GM19467 (cell line): ENCODE data around the gene RINT1.
"Not testable (repeated sequence)": the region's sequence is repeated elsewhere in the genome, so short reads cannot be mapped to it uniquely, and the experiment has no call there.

Experiments
- ATAC-seq: cut with Tn5 transposase; IDR thresholded peaks from one replicate; pipeline ENCODE4 v1.9.1; 2021; ENCODE audit warnings: mild to moderate bottlenecking, moderate library complexity; ENCODE audit not compliant: unreplicated experiment

Gene RINT1

DNA sequence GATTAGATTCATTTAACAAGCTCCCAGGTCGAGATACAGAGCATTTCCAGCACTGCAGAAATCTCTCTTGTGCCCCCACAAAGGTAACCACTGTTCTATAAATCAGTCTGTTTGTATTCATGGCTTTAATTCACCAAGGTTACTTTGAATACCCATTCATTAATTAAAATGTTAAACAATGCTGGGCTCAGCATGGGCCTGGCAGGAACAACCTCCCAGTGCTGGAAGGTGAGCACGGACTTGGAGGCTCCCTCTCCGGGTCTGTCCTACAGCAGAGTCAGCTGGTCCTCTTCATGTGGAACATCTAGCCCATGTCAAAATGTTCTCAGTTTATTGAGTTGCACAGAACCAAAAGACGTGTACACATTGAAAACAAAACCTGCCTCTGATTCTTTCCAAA lies 64.9 kb downstream of the RINT1 start:
- no peak for ATAC-seq

DNA sequence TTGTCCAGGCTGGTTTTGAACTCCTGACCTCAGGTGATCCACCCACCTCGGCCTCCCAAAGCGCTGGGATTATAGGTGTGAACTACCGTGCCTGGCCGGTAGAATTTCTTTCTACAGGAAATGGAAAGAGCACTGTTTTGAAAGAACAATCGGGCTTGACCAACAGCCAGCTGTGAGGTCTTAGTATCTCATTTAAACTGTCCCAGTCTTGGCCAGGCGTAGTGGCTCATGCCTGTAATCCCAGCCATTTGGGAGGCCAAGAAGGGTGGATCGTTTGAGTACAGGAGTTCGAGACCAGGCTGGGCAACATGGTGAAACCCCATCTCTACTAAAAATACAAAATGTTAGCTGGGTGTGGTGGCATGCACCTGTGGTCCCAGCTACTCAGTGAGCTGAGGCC lies 67.1 kb downstream of the RINT1 start:
- ATAC-seq, result not testable (repeated sequence)

DNA sequence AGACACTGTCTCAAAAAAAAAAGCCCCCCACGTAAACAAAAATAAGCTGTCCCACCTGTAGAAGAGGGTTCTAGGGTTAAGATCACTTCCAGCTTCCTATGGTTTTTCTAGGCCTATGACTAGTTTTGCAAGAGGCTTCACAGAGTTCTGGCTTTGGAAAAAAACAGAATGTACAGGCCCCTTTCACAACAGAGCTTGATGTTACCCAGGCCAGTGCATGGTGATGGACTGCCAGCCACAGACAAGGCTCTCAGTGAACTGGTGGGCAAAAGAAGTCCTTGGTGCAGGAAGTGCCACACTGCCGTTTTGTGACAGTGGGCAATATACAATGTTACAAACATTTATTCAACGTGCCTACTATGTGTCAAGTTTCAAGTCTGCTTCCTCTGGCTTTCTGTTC lies 67.5 kb downstream of the RINT1 start:
- ATAC-seq, result no peak

DNA sequence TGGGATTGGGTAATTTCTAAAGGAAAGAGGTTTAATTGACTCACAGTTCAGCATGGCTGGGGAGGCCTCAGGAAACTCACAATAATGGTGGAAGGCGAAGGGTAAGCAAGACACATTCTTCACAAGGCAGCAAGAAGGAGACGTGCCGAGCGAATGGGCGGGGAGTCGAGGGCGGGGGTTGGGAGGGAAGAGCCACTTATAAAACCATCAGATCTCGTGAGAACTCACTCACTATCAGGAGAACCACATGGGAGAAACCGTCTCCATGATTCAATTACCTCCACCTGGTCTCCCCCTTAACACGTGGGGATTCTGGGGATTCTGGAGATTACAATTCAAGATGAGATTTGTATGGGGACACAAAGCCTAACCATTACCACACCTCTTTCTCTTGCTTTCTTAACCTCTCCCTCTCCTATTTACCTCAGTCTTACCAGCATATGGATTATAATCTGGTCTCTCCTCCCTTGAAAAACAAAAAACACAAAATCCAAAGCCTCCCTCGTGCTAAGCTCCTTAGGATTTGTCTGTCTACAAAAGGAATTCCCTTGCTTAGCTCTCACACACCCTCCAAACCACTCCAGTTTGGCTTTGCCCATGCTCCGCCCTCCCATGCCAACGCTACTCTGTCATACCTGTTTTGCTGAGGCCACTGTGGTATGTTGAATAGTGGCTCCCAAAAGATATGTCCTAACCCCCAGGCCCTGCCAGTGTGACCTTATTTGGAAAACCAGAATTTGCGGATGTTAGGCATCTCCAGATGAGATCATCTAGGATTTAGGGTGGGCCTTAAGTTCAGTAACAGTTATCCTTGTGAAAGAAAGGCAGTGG lies 68.9 kb downstream of the RINT1 start:
- ATAC-seq, result no peak

DNA sequence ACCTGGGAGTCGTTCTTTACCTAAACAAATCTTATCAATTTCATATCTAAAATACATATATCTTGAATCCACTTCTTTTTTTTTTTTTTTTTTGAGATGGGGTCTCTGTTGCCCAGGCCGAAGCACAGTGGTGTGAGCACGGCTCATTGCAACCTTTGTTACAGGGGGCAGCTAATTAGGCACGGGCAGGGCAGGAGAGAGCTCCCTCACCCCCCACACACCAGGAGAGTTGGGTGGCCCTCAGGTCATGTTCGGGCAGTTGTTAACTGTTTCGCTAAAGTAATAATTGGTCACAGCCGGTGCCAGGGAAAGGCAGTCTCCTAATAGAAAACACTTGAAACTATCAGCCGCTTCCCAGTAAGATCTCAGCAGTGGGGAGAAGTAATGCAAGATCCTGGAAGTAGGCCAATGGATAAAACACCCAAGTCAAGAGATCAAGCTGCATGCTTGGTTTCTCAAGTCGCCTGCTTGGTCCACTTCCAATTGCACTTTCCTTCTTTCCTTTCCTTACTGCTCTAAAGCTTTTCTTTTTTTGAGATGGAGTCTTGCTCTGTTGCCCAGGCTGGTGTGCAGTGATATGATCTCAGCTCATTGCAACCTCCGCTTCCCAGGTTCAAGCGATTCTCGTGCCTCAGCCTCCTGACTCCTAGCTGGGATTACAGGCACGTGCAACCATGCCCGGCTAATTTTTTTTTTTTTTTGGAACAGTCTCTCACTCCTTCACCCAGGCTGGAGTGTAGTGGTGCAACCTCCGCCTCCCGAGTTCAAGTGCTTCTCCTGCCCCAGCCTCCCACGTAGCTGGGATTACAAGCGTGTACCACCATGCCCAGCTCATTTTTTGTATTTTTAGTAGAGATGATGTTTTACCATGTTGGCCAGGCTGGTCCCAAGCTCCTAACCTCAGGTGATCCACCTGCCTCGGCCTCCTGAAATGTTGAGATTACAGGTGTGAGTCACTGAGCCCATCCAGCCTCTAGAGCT lies 70.6 kb downstream of the RINT1 start:
- no peak for ATAC-seq

DNA sequence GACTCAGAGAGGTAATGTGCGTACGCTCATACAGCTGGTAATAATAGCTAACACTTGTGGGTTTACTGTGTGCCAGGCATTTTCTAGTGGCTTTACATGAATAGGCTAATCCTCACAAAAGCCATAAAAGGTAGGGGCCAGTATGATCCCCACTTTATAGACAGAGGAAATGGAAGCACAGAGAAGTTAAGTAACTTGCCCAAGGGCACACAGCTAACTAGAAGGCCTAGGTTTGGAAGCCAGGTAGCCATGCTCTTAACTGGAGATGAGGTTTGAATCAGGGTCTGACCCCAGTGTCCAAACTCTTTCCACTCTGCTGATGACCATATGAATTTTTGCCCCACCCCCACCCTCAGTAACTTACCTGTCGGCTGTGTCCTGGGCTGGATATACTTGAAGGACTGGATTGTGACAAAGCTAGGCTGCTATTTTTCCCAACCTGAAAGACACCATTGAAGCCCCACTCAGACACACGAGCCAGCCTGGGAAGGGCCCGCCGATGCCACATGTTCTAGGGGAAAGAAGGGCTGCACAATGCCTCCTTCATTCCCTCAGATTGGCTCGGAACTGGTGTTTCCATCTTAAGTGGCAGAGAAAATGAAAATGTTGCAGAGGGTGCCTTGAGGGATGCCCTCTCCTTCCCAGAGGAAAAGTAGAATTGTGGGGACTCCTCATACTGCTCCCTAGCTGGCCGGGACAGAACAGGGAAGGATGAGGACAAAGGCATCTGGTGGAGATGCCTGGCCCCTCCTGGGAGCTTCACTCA lies 78.3 kb downstream of the RINT1 start:
- no peak for ATAC-seq

DNA sequence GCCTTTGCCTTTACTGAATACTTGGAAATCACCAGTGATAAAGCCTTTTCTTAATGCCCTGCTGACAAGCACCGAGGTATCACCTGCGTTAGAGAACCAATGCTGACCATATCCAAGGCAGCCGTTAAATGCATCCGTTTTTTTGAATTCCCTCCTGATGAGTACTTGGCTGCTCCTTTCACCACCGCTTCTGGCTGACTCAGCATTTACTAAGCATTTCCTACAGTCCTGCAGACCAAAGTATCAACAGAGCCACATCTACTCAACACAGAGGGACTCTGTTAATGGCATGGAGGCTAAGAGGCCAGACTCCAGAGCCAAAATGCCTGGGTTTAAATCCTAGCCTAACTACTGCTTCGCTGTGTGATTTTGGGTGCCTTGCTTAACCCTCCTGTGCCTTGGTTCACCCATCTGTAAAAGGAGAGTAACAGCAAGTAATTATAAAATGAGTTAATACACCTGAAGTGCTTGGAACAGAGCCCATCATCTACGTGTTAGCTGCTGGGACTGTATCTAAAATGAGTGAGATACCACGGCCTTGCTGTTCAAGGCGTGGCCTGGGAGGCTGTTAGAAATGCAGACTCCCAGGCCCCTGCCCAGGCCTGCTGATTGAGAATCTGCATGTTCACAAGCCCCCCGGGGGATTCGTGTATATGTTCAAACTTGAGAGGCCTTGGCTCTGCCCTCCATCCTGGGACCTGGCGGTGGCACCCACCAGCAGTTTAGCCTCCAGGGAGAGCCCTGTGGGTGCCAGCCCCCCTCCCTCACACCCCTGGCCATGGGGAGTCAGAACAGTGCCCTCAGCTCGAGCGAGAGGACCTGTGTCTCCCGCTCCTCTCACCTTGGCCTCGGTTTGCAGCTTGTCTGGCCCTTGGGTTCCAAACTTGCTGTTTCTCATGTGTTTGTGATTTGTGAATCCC lies 80.1 kb downstream of the RINT1 start:
- ATAC-seq, result no peak

DNA sequence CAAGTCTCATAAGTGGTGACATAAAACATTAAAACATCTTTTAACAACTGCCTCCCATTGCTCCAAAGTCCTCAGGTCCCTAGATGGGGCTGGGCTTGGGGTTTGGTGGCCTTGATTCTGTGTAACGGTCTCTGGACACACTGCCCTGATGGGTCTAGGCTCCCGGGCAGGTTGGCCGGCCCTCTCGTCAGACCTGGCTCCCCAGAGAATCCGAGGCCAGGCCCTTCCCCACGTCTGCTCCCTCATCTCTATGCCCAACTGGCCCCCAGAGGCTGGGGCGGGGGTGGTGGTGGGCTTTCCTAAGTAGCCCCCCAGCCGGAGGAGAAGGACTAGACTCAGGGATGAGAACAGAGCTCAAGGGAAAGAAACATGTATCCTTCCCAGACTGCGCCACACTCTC lies 80.8 kb downstream of the RINT1 start:
- no peak for ATAC-seq

DNA sequence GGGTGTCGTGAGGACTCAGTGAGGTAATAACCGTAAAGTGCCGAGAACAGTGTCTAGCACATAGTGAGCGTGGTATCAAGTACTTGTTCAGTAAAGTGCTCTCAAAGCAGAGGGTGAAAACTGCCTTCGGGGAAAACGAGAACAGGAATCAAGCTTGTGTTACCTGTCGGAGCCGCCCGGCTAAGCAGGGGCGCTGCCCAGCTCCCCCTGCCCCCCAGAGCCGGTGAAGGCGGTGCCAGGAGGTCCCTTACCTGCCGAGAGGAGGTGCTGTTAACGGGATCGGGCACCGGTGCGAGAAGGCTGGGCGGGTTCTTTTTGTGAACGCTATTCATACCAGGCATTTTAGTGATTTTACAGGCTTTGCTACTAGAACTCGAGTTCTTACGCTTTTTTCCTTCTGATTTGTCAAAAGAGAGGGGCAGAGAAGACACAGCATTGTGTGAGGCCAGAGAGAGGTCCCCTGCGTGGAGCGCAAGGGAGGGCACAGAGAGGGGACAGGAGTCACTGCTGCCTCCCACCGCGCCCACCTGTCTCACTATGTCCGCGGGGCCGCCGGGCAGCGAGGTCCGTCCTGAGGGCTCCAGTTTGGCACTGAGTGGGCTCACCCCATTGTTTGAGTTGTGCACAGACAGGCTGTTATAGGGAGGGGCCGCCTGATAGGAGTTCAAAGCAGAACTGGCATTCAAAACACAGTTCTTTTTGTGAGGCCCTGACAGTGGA lies 81.8 kb downstream of the RINT1 start:
- no peak for ATAC-seq

DNA sequence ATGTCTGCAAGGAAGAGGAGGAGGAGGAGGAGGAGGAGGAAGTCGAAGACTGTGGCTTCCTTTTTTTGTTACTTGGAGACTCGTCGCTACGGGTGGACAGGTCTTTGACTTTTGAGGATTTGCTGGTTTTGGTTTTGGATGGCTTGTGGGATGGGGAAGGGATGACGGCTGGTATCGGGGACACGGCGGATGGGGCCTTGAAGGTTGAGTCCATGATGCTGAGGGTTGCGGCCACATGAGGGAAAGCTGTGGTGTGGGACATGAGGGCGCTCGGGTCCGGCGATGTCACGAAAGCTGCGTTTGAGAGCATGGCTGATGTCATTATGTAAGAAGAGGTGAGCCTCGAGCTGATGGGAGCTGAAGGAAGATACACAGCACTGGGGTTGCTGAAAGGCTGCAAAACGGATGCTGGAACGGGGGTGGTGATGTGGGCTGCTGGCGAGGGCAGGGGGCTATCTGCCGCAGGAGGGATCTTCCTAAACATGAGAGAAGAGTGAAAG lies 82.4 kb downstream of the RINT1 start:
- ATAC-seq, result no peak
